OCI-LY1 (cell line): ENCODE results near the gene CPLX1.
"Not testable (repeated sequence)": the region's sequence is repeated elsewhere in the genome, so short reads cannot be mapped to it uniquely, and the experiment has no call there.

ENCODE experiments used
- EZH2 ChIP-seq: fragments of 200-600 bp; sonication (generic), shearing (Covaris generic); IDR thresholded peaks from 2 replicates; pipeline ENCODE4 v1.8.0; 2017; ENCODE audit warnings: borderline replicate concordance, mixed run types, mild to moderate bottlenecking, antibody characterized with exemption, low read length, moderate library complexity, mixed read lengths
- TF ChIP-seq, protein P1 (sequence below): fragments of 200-600 bp; sonication (generic), shearing (Covaris generic); IDR thresholded peaks from 2 replicates; pipeline ENCODE4 v1.5.1; 2017; ENCODE audit warnings: mild to moderate bottlenecking, antibody characterized with exemption, low read length, moderate library complexity, mixed read lengths

DNA sequence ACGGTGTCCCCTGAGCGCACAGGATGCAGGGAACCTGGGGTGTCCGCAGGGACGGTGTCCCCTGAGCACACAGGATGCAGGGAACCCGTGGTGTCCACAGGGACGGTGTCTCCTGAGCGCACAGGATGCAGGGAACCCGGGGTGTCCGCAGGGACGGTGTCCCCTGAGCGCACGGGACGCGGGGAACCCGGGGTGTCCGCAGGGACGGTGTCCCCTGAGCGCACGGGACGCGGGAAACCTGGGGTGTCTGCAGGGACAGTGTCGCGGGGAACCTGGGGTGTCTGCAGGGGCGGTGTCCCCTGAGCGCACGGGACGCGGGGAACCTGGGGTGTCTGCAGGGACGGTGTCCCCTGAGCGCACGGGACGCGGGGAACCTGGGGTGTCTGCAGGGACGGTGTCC is 89.4 kb downstream of the CPLX1 start:
- not testable (repeated sequence) for TF ChIP-seq EZH2
- TF ChIP-seq, protein P1, sequence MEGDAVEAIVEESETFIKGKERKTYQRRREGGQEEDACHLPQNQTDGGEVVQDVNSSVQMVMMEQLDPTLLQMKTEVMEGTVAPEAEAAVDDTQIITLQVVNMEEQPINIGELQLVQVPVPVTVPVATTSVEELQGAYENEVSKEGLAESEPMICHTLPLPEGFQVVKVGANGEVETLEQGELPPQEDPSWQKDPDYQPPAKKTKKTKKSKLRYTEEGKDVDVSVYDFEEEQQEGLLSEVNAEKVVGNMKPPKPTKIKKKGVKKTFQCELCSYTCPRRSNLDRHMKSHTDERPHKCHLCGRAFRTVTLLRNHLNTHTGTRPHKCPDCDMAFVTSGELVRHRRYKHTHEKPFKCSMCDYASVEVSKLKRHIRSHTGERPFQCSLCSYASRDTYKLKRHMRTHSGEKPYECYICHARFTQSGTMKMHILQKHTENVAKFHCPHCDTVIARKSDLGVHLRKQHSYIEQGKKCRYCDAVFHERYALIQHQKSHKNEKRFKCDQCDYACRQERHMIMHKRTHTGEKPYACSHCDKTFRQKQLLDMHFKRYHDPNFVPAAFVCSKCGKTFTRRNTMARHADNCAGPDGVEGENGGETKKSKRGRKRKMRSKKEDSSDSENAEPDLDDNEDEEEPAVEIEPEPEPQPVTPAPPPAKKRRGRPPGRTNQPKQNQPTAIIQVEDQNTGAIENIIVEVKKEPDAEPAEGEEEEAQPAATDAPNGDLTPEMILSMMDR: not testable (repeated sequence)
